HuH-7 (cell line): ENCODE results near the gene VASN.
A peak's percentile ranks its signal among the peaks of the same experiment; 100 is the strongest.

Experiments
- DNase-seq: peaks from one replicate; pipeline ENCODE4 v3.0.0; 2011; ENCODE audit warnings: low spot score

The VASN gene

GRCh38 chr16:4372578-4373355 lies 1.1 kb downstream of the VASN start:
- peak; percentile 81 for DNase-seq

GRCh38 chr16:4373356-4373908 lies 1.8 kb downstream of the VASN start:
- no peak for DNase-seq

- DNase-seq: no peak
Measured at GRCh38 chr16:4373909-4374742, 2.5 kb downstream of the VASN start.

GRCh38 chr16:4375717-4376116 lies 4.1 kb downstream of the VASN start:
- no peak for DNase-seq

- no peak for DNase-seq
Measured at GRCh38 chr16:4376126-4376892, 4.7 kb downstream of the VASN start.

- DNase-seq: no peak
Measured at GRCh38 chr16:4376893-4377572, 5.4 kb downstream of the VASN start.

- no peak for DNase-seq
Measured at GRCh38 chr16:4377573-4378154, 6.0 kb downstream of the VASN start.

- no peak for DNase-seq
Measured at GRCh38 chr16:4378161-4378666, 6.6 kb downstream of the VASN start.

- no peak for DNase-seq
Measured at GRCh38 chr16:4378999-4379690, 7.5 kb downstream of the VASN start.

- DNase-seq: no peak
Measured at GRCh38 chr16:4380119-4381063, 8.7 kb downstream of the VASN start.

GRCh38 chr16:4381072-4381934 lies 9.7 kb downstream of the VASN start:
- DNase-seq: no peak

GRCh38 chr16:4381935-4382794 lies 10.5 kb downstream of the VASN start:
- no peak for DNase-seq

- DNase-seq: no peak
Measured at GRCh38 chr16:4382795-4383357, 11.2 kb downstream of the VASN start.

GRCh38 chr16:4383591-4384444 lies 12.2 kb downstream of the VASN start:
- DNase-seq: no peak

GRCh38 chr16:4384509-4384942 lies 12.9 kb downstream of the VASN start:
- DNase-seq: no peak
